WI38 (cell line): ENCODE measurements around the gene QRICH2.
A peak's percentile ranks its signal among the peaks of the same experiment; 100 is the strongest.
"Not testable (repeated sequence)": the region's sequence is repeated elsewhere in the genome, so short reads cannot be mapped to it uniquely, and the experiment has no call there.

Source experiments
- H3K4me3 ChIP-seq: 2 replicates; pipeline ENCODE4 v1.5.1; 2011; ENCODE audit warnings: low read depth, mild to moderate bottlenecking, control low read depth, low read length
- TF ChIP-seq, protein P1 (sequence below): IDR thresholded peaks from 2 replicates; pipeline ENCODE4 v1.5.1; 2012; ENCODE audit warnings: low read depth, mild to moderate bottlenecking, control low read depth, low read length

The QRICH2 gene

DNA sequence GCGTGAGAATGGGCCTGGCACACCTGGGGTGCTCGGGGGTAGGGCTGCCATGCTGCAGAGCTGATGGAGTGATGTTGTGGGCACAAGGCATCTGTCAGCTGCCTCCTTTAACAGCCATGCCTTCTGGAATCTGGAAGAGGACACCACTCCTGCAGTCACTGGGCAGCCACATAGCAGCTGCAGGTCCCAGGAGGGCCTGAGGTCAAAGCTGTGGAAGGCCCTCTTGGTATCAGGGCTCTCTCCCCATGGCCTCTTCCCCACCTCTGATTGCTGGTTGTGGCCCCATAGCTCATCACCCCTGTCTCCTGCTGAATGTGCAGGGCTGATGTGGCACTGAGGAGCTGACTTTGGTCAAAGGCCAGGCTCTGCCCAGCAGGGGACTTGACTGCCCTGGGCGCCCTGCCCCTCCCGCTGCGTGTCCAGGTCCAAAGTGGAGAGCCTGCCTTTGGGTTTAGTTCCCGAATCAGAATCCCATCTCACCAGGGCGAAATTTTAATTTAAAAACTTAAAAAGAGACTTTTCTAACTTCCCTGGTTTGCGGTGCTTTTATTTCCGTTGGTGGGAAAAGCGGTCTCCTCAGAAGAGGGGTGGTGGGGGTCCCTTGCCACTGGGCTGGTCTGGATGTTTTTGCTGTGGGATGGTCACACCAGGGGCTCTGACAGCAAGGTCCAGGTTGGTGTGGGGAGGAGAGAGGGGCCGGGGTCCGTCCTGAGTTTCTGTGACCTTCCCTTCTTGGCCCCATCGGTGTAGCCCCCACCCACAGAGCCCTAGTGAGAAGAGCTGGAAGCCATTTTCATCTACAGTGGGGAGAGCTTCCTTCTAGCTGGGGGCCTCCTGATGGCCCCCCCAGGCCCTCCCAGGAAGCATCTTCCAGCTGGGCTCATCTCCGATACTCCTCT is 37.1 kb downstream of the QRICH2 start:
- no peak overlapping the region for H3K4me3 ChIP-seq
- TF ChIP-seq, protein P1, sequence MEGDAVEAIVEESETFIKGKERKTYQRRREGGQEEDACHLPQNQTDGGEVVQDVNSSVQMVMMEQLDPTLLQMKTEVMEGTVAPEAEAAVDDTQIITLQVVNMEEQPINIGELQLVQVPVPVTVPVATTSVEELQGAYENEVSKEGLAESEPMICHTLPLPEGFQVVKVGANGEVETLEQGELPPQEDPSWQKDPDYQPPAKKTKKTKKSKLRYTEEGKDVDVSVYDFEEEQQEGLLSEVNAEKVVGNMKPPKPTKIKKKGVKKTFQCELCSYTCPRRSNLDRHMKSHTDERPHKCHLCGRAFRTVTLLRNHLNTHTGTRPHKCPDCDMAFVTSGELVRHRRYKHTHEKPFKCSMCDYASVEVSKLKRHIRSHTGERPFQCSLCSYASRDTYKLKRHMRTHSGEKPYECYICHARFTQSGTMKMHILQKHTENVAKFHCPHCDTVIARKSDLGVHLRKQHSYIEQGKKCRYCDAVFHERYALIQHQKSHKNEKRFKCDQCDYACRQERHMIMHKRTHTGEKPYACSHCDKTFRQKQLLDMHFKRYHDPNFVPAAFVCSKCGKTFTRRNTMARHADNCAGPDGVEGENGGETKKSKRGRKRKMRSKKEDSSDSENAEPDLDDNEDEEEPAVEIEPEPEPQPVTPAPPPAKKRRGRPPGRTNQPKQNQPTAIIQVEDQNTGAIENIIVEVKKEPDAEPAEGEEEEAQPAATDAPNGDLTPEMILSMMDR, result no peak

DNA sequence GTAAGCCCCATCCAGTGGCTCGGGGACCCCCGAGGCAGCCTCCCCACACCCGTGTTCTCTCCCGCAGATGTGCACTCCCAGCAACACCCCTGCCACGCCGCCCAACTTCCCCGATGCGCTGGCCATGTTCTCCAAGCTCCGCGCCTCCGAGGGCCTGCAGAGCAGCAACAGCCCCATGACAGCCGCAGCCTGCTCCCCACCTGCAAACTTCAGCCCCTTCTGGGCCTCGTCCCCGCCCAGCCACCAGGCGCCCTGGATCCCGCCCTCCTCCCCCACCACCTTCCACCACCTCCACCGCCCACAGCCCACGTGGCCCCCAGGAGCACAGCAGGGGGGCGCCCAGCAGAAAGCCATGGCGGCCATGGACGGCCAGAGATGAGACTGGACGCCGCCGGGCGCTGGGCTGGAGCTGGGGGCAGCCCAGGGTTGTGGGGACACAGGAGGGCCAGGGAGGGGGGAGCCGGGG is 37.9 kb downstream of the QRICH2 start:
- H3K4me3 ChIP-seq, result no peak overlapping the region

DNA sequence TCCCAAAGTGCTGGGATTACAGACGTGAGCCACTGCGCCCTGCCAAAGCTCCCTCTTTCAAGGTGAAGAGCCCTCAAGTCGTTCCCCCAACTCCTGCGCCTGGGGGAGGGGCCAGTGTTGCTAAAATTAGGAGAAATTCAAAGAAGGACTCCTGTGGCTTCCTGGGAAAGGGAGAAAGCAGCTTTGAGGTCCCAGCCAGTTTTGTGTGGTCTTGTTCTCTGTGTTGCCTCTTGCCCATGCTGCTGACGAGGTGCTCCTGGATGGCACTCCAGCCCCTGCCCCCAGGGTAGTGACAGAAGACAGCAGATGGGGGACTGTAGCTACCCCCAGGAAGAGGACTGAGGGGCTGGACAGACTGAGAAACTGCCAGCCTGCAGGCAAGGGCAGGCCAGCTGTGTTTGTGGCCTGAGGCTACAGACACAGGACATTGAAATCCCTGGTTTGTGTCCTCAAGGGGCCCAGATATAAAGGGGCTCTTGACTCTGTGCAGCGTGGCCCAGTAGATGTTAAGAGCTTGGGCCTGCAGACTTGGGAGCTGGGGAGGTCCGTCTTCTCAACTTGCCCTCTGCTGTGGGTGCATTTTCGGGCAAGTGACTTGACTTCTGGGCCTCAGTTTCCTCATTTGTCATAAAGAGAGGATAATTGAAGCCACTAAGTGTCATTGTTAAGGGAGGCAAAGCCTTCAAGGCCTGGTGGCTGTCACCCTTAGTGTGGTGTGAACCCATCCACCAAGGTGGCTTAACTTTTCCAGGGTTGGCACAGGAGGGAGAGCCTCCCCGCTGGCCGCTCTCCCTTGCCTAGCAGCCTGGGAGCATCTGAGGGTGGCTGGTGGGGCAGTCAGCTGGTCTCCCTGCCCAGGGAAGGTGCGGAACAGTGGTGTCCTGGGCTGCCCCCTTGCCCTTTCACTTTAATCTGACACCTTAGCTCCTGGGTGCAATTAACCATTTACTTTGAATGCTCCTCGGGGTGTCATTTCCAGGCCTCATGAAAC is 38.8 kb downstream of the QRICH2 start:
- H3K4me3 ChIP-seq, result no peak overlapping the region
- TF ChIP-seq, protein P1, result no peak

More for the DNA sequence above, 37.9 kb downstream of the QRICH2 start:
- TF ChIP-seq, protein P1, result no peak

DNA sequence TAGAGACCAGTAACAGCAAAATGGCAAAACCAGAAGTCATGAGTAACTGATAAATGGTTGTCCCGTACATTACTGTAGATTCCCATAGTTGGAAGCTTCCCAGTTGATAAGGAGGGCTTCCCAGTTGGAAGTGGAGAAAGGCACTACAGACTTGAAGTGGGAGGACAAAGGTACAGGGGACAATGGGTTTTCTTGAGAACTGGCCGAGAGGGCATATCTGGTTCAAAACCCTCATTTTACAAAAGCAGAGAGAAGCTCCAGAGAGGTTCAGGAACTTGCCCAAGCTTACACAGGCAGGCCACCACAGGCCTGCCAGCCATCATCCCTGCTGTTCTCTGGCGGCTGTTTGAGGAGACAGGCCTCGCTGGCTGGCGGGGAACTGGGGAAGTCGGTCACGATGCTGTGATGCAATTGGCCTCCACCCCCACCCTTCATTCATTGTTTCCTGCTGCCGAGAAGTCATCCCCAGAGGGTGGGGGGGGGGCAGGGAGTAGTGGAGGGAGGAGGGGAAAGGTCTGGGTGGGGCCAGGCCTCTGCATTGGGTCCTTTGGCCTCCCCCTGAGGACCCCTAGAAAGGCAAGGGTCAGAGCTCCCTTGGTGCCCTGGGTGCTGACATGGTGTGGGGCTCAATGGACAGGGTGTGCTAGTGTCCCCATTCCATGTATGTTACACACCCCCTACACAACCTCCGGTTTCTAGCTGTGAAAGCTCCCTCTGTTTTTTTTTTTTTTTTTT is 39.9 kb downstream of the QRICH2 start:
- H3K4me3 ChIP-seq, result no peak overlapping the region
- TF ChIP-seq, protein P1, result no peak

DNA sequence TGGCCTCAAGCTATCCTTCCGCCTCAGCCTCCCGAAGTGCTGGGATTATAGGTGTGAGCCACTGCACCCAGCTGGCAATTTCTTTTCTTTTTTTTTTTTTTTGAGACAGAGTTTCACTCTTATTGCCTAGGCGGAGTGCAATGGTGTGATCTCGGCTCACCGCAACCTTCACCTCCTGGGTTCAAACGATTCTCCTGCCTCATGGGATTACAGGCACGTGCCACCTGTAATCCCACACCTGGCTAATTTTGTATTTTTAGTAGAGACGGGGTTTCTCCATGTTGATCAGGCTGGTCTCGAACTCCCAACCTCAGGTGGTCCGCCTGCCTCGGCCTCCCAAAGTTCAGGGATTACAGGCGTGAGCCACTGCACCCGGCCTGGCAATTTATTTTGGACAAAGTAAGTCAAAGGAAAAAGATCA is 40.5 kb downstream of the QRICH2 start:
- not testable (repeated sequence) for H3K4me3 ChIP-seq

DNA sequence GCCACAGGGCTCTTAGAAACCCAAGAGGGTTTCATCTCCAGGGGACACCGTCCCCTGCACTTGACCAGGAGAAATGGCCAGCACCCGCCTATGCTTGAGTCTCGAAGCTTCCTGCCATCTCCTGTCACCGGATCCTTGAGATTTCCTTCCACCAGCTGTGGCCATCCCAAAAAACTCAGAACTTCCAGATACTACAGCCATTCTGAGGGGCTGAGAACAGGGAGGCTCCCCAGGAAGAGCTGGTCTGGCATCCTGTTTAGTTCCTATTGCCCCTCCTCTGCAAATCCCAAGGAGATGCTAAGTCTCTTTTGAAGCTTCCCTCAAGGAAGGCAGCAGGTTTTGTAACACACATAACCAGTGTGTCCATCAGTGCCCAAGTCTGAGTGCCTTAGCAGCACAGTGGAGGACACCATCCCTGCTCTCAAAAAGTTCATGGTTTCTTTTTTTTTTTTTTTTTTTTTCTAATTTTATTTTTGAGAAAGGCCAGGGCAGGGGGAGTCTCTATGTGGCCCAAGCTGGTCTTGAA is 41.0 kb downstream of the QRICH2 start:
- peak overlapping the region; percentile 80 for H3K4me3 ChIP-seq
- TF ChIP-seq, protein P1, result no peak
